OCI-LY1 (cell line): Measurements from ENCODE around the gene ATF6.

ENCODE experiments used
- H2AFZ ChIP-seq: fragments of 200-600 bp; sonication (generic), shearing (Covaris generic); 2 replicates; pipeline ENCODE4 v1.6.0; 2014; ENCODE audit warnings: antibody characterized with exemption, mild to moderate bottlenecking, low read length
- H3F3A ChIP-seq: fragments of 200-600 bp; sonication (generic), shearing (Covaris generic); 2 replicates; pipeline ENCODE4 v1.6.0; 2014; ENCODE audit warnings: mild to moderate bottlenecking, antibody characterized with exemption, low read length, moderate library complexity; ENCODE audit not compliant: insufficient read depth
- H3K27ac ChIP-seq: fragments of 200-600 bp; sonication (generic); 2 replicates; pipeline ENCODE4 v1.5.1; 2014; ENCODE audit warnings: low read length, mixed run types, mild to moderate bottlenecking, low read depth; ENCODE audit not compliant: poor library complexity, severe bottlenecking
- H3K27me3 ChIP-seq: fragments of 200-600 bp; sonication (generic); 2 replicates; pipeline ENCODE4 v1.6.0; 2014; ENCODE audit warnings: antibody characterized with exemption, mild to moderate bottlenecking, low read length, moderate library complexity; ENCODE audit not compliant: insufficient read depth
- H3K36me3 ChIP-seq: fragments of 200-600 bp; sonication (generic); 2 replicates; pipeline ENCODE4 v1.6.1; 2014; ENCODE audit warnings: mild to moderate bottlenecking, antibody characterized with exemption, low read length, moderate library complexity, mixed read lengths; ENCODE audit not compliant: insufficient read depth
- H3K4me1 ChIP-seq: fragments of 200-600 bp; sonication (generic); 2 replicates; pipeline ENCODE4 v1.5.1; 2014; ENCODE audit warnings: mild to moderate bottlenecking, low read length, moderate library complexity; ENCODE audit not compliant: insufficient read depth, severe bottlenecking
- H3K4me2 ChIP-seq: fragments of 200-600 bp; sonication (generic), shearing (Covaris generic); 2 replicates; pipeline ENCODE4 v1.6.1; 2014; ENCODE audit warnings: low read length
- H3K4me3 ChIP-seq: fragments of 200-600 bp; sonication (generic); 2 replicates; pipeline ENCODE4 v1.5.1; 2014; ENCODE audit warnings: low read length, low read depth, mild to moderate bottlenecking, mixed read lengths; ENCODE audit not compliant: poor library complexity, severe bottlenecking
- H3K79me2 ChIP-seq: fragments of 200-600 bp; shearing (Covaris generic); 2 replicates; pipeline ENCODE4 v1.6.1; 2016; ENCODE audit warnings: mixed run types, low read length, mixed read lengths; ENCODE audit not compliant: insufficient read depth
- H3K9ac ChIP-seq: fragments of 200-600 bp; sonication (generic), shearing (Covaris generic); 2 replicates; pipeline ENCODE4 v1.6.1; 2014; ENCODE audit warnings: mild to moderate bottlenecking, low read length, mixed read lengths
- H3K9me2 ChIP-seq: fragments of 200-600 bp; sonication (generic), shearing (Covaris generic); 2 replicates; pipeline ENCODE4 v1.6.1; 2014; ENCODE audit warnings: low read depth, mild to moderate bottlenecking, low read length, mixed read lengths
- H3K9me3 ChIP-seq: fragments of 200-600 bp; shearing (Covaris generic); 2 replicates; pipeline ENCODE4 v1.6.1; 2014; ENCODE audit warnings: low read length, mixed read lengths
- H4K20me1 ChIP-seq: fragments of 200-600 bp; sonication (generic), shearing (Covaris generic); 2 replicates; pipeline ENCODE4 v1.6.0; 2016; ENCODE audit warnings: mild to moderate bottlenecking, low read length; ENCODE audit not compliant: insufficient read depth
- CTCF ChIP-seq: fragments of 200-600 bp; sonication (generic), shearing (Covaris generic); IDR thresholded peaks from 2 replicates; pipeline ENCODE4 v1.5.1; 2017; ENCODE audit warnings: mild to moderate bottlenecking, antibody characterized with exemption, low read length, moderate library complexity, mixed read lengths
- EZH2 ChIP-seq: fragments of 200-600 bp; sonication (generic), shearing (Covaris generic); IDR thresholded peaks from 2 replicates; pipeline ENCODE4 v1.8.0; 2017; ENCODE audit warnings: borderline replicate concordance, mixed run types, mild to moderate bottlenecking, antibody characterized with exemption, low read length, moderate library complexity, mixed read lengths

ATF6 gene

GRCh38 chr1:162006081-162006480 lies 240.0 kb downstream of the ATF6 start:
- Histone ChIP-seq H3K79me2 (no peaks in the 10 kb centered on the region), H3K4me1 (no peaks in the 10 kb centered on the region), H3K9me2 (no peaks in the 10 kb centered on the region), H3K27ac (no peak overlapping the region), H3F3A (no peaks in the 10 kb centered on the region), H3K4me2 (no peak overlapping the region), H4K20me1 (no peaks in the 10 kb centered on the region), H3K9me3 (no peaks in the 10 kb centered on the region), H3K27me3 (no peaks in the 10 kb centered on the region; the same call in 1 of the 2 replicates), H3K9ac (no peak overlapping the region), H2AFZ (no peak overlapping the region), H3K4me3 (no peak overlapping the region), H3K36me3 (no peaks in the 10 kb centered on the region)
- TF ChIP-seq CTCF = no peak
- no peak for TF ChIP-seq EZH2

GRCh38 chr1:162007466-162007865 lies 241.3 kb downstream of the ATF6 start:
- Histone ChIP-seq H3K9ac (no peak overlapping the region), H3K9me2 (no peaks in the 10 kb centered on the region), H3K36me3 (no peaks in the 10 kb centered on the region), H3K4me1 (no peaks in the 10 kb centered on the region), H4K20me1 (no peaks in the 10 kb centered on the region), H3K4me3 (no peak overlapping the region), H2AFZ (no peak overlapping the region), H3K4me2 (no peak overlapping the region), H3K27ac (no peak overlapping the region), H3K27me3 (no peaks in the 10 kb centered on the region; the same call in 1 of the 2 replicates), H3F3A (no peaks in the 10 kb centered on the region), H3K79me2 (no peaks in the 10 kb centered on the region), H3K9me3 (no peaks in the 10 kb centered on the region)
- TF ChIP-seq CTCF = no peak
- no peak for TF ChIP-seq EZH2

- H3K36me3 ChIP-seq = no peaks in the 10 kb centered on the region
- no peaks in the 10 kb centered on the region for H3K79me2 ChIP-seq
- H3K4me3 ChIP-seq = no peak overlapping the region
- no peak overlapping the region for H3K27ac ChIP-seq
- no peaks in the 10 kb centered on the region for H3K4me1 ChIP-seq
- no peak overlapping the region for H3K4me2 ChIP-seq
- no peaks in the 10 kb centered on the region for H4K20me1 ChIP-seq
- no peak for TF ChIP-seq EZH2
- no peak for TF ChIP-seq CTCF
- no peaks in the 10 kb centered on the region for H3K9me2 ChIP-seq
- no peak overlapping the region for H3K9ac ChIP-seq
- no peaks in the 10 kb centered on the region for H3K9me3 ChIP-seq
- no peaks in the 10 kb centered on the region; the same call in 1 of the 2 replicates for H3K27me3 ChIP-seq
- H2AFZ ChIP-seq = no peak overlapping the region
- no peaks in the 10 kb centered on the region for H3F3A ChIP-seq
Observed at GRCh38 chr1:162008799-162009198, 242.7 kb downstream of the ATF6 start.
